ENCODE measurements around the gene LAMA3.

- TF ChIP-seq ZNF274 (IDR thresholded peaks at IDR 0.05; ENCODE audit: low read depth, low read length): no peak
- TF ChIP-seq YY1 (IDR thresholded peaks at IDR 0.05; ENCODE audit: insufficient read depth, insufficient read length): no peak
- no peak for TF ChIP-seq SUZ12 (IDR thresholded peaks at IDR 0.05; ENCODE audit: extremely low read depth, insufficient read depth, insufficient read length)
Observed at GRCh38 chr18:23710946-23711345, 21.7 kb downstream of the LAMA3 start.
